Choroid plexus epithelial cell (primary cell): ENCODE results near the gene NUDT21.

Source experiments
- DNase-seq: peaks from one replicate; pipeline ENCODE4 v3.0.0-alpha.2; 2010; ENCODE audit warnings: low read depth
- H3K4me3 ChIP-seq: 2 replicates; pipeline ENCODE4 v1.5.1; 2011; ENCODE audit warnings: low read depth, mild to moderate bottlenecking, control low read depth, low read length, moderate library complexity
- CTCF ChIP-seq: conservative IDR thresholded peaks from 2 replicates; pipeline ENCODE4 v1.5.1; 2011; ENCODE audit warnings: low read depth, mild to moderate bottlenecking, control low read depth, inconsistent platforms, low read length, moderate library complexity

The NUDT21 gene

GRCh38 chr16:56475201-56475600 lies 24.1 kb upstream of the NUDT21 start:
- no peak for TF ChIP-seq CTCF
- no peak overlapping the region for H3K4me3 ChIP-seq
- DNase-seq: peak; percentile 58

- TF ChIP-seq CTCF: no peak
- H3K4me3 ChIP-seq: no peak overlapping the region
- DNase-seq: no peak
Observed at GRCh38 chr16:56470666-56471065, 19.5 kb upstream of the NUDT21 start.

GRCh38 chr16:56470232-56470631 lies 19.1 kb upstream of the NUDT21 start:
- no peak for TF ChIP-seq CTCF
- no peak for DNase-seq
- H3K4me3 ChIP-seq: no peak overlapping the region

GRCh38 chr16:56469748-56470147 lies 18.6 kb upstream of the NUDT21 start:
- no peak overlapping the region for H3K4me3 ChIP-seq
- no peak for DNase-seq
- TF ChIP-seq CTCF: no peak

- TF ChIP-seq CTCF: no peak
- DNase-seq: no peak
- no peak overlapping the region for H3K4me3 ChIP-seq
Observed at GRCh38 chr16:56468800-56469199, 17.7 kb upstream of the NUDT21 start.

- no peak for TF ChIP-seq CTCF
- no peak for DNase-seq
- H3K4me3 ChIP-seq: no peak overlapping the region
Observed at GRCh38 chr16:56466344-56466743, 15.2 kb upstream of the NUDT21 start.

GRCh38 chr16:56463153-56463552 lies 12.0 kb upstream of the NUDT21 start:
- no peak for DNase-seq
- H3K4me3 ChIP-seq: no peak overlapping the region
- TF ChIP-seq CTCF: no peak
